Right lobe of liver (tissue), 6 donors: ENCODE results near the gene ERVH48-1. TPM values are rescaled to one million over a fixed set of nuclear protein-coding genes. Genes with fewer than 3 reads are reported as not detected.
"Not testable (repeated sequence)": the region's sequence is repeated elsewhere in the genome, so short reads cannot be mapped to it uniquely, and the experiment has no call there.

ENCODE experiments used
- ATAC-seq, 4 donors: fragments of 200-7000 bp; cut with Tn5 transposase; one replicate each; pipeline ENCODE4 v1.9.1; 2020; ENCODE audit warnings: mild to moderate bottlenecking in 4 of 4, moderate library complexity in 4 of 4
- DNase-seq, 3 donors: peaks; one replicate each; pipeline ENCODE4 v3.0.0-alpha.2; 2020
- H3K27ac ChIP-seq, 3 donors: fragments of 200-600 bp; one replicate each; pipeline ENCODE4 v1.8.0; 2022
- H3K27me3 ChIP-seq, 2 donors: fragments of 200-600 bp; one replicate each; pipeline ENCODE4 v1.8.0; 2022
- H3K36me3 ChIP-seq, 4 donors: fragments of 200-600 bp; sonication (generic) in 1 of 4; one replicate each; pipeline versions ENCODE4 v1.5.1 to v1.8.0; 2017 to 2022; ENCODE audit warnings: control low read depth in 1 of 4
- H3K4me1 ChIP-seq, 4 donors: fragments of 200-600 bp; sonication (generic) in 1 of 4; one replicate each; pipeline versions ENCODE4 v1.5.1 to v1.8.0; 2017 to 2022; ENCODE audit warnings: control low read depth in 1 of 4
- H3K4me3 ChIP-seq, 3 donors: fragments of 200-600 bp; one replicate each; pipeline ENCODE4 v1.8.0; 2022
- H3K9me3 ChIP-seq, 4 donors: fragments of 200-600 bp; sonication (generic) in 1 of 4; one replicate each; pipeline versions ENCODE4 v1.5.1 to v1.8.0; 2017 to 2022; ENCODE audit warnings: control low read depth in 1 of 4
- POLR2A ChIP-seq: fragments of 450-650 bp; IDR thresholded peaks from one replicate; pipeline ENCODE4 v1.6.1; 2017; ENCODE audit warnings: antibody characterized with exemption, mild to moderate bottlenecking
- WGBS: methylation state at CpG from one replicate; pipeline ENCODE4 v1.1.6; 2018; ENCODE audit warnings: low coverage, low lambda C conversion rate; ENCODE audit not compliant: insufficient coverage; ENCODE audit errors: missing lambda C conversion rate; 5-methylcytosine and 5-hydroxymethylcytosine counted together
- intact Hi-C, 2 donors: fragments of 100-400 bp; cut with DNase I; formaldehyde crosslinking; loops; one replicate each; pipeline versions ENCODE4 v1.11.2 to v1.14.1; 2022
- total RNA-seq, 6 experiments: library from RNA; depleted of rRNA in 2 of 6; stranded (reverse); fragments of >200 nt in 2 of 6; fragmentation: NEBNext Ultra II Directional in 3 of 6; extraction: Animal tissue kit (Norgen Biotek cat#: 25700) in 3 of 6; gene quantifications; one replicate each; pipeline versions ENCODE4 v1.1.0 to v1.2.4, GENCODE V29; 2016 to 2023
- TF ChIP-seq, protein P1 (sequence below), 4 donors: fragments of 200-600 bp in 3 of 4; fragments of 450-650 bp in 1 of 4; IDR thresholded peaks; one replicate each; pipeline versions ENCODE4 v1.5.1 to v1.8.0; 2016 to 2022; ENCODE audit warnings: antibody characterized with exemption in 4 of 4, mild to moderate bottlenecking in 2 of 4
- donor health status: DM: no; HTN: yes; CAD: no.
- donor health status: DM: no; HTN: no; CAD: no.
- donor health status: DM: no; HTN: no; CAD: no.
- donor health status: DM: no; HTN: yes; CAD: no.
- donor health status: DM: no; HTN: yes; CAD: no.

ERVH48-1 gene
- total RNA-seq, 6 experiments from 2014 or later = 0.09 to 0.10 TPM; not detected in 4

DNA sequence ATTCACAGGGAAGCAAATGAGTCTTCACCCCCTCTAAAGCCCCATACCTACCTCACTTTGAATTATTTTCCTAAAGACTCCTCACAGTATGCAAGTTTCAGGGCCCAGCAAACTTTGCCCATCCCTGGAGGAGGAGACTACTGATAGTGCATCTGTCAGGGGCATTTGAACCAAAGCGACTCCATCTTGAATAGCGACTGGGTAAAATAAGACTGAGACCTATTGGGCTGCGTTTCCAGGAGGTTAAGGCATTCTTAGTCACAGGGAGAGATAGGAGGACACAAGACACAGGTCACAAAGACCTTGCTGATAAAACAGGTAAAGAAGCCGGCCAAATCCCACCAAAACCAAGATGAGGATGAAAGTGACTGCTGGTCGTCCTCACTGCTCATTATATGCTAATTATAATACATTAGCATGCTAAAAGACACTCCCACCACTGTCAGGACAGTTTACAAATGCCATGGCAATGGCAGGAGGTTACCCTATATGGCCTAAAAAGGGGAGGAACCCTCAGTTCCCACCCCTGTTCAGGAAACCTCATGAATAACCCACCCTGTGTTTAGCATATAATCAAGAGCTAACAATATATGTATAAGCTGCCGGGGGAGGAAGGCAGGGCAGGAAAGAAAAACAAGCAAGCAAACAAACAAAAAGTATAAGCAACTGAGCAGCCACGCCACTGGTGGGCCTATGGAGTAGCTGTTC lies 45.7 kb upstream of the ERVH48-1 start:
- WGBS = 81% methylated on average over 7 of the region's 7 CpGs
- DNase-seq = no peak
- H3K36me3 ChIP-seq = no peaks in the 10 kb centered on the region
- intact Hi-C loops = no loop called here
- H3K27ac ChIP-seq = no peak overlapping the region
- peaks cover 0 to 10% (median 3%) of the 10 kb centered on the region in 4 donors for H3K4me1 ChIP-seq
- TF ChIP-seq POLR2A = no peak
- TF ChIP-seq, protein P1, sequence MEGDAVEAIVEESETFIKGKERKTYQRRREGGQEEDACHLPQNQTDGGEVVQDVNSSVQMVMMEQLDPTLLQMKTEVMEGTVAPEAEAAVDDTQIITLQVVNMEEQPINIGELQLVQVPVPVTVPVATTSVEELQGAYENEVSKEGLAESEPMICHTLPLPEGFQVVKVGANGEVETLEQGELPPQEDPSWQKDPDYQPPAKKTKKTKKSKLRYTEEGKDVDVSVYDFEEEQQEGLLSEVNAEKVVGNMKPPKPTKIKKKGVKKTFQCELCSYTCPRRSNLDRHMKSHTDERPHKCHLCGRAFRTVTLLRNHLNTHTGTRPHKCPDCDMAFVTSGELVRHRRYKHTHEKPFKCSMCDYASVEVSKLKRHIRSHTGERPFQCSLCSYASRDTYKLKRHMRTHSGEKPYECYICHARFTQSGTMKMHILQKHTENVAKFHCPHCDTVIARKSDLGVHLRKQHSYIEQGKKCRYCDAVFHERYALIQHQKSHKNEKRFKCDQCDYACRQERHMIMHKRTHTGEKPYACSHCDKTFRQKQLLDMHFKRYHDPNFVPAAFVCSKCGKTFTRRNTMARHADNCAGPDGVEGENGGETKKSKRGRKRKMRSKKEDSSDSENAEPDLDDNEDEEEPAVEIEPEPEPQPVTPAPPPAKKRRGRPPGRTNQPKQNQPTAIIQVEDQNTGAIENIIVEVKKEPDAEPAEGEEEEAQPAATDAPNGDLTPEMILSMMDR (IDR thresholded peaks at IDR 0.05) = no peak
- H3K9me3 ChIP-seq = no peaks in the 10 kb centered on the region
- H3K4me3 ChIP-seq = no peak overlapping the region
- no peak for ATAC-seq
- no peaks in the 10 kb centered on the region for H3K27me3 ChIP-seq

- intact Hi-C loops = no loop called here
- H3K9me3 ChIP-seq = no peaks in the 10 kb centered on the region
Observed at GRCh38 chr21:42969193-42969600, 43.8 kb upstream of the ERVH48-1 start.

GRCh38 chr21:42967616-42968015 lies 42.2 kb upstream of the ERVH48-1 start:
- intact Hi-C loops, H3K9me3 ChIP-seq, H3K27ac ChIP-seq, H3K27me3 ChIP-seq, H3K4me1 ChIP-seq, DNase-seq, H3K4me3 ChIP-seq, H3K36me3 ChIP-seq, ATAC-seq: not testable (repeated sequence)
- 79% methylated on average over 2 of the region's 9 CpGs for WGBS

More at GRCh38 chr21:42969193-42969600, 43.8 kb upstream of the ERVH48-1 start:
- H3K4me1 ChIP-seq = peaks cover 0 to 6% (median 0%) of the 10 kb centered on the region in 4 donors
- no peak overlapping the region for H3K27ac ChIP-seq
- DNase-seq (no peak), ATAC-seq (no peak)
- no peaks in the 10 kb centered on the region for H3K27me3 ChIP-seq
- TF ChIP-seq, protein P1 (IDR thresholded peaks at IDR 0.05) = no peak
- TF ChIP-seq POLR2A = no peak
- H3K4me3 ChIP-seq = no peak overlapping the region
- 46% methylated on average over 6 of the region's 6 CpGs for WGBS
- H3K36me3 ChIP-seq = no peaks in the 10 kb centered on the region

DNA sequence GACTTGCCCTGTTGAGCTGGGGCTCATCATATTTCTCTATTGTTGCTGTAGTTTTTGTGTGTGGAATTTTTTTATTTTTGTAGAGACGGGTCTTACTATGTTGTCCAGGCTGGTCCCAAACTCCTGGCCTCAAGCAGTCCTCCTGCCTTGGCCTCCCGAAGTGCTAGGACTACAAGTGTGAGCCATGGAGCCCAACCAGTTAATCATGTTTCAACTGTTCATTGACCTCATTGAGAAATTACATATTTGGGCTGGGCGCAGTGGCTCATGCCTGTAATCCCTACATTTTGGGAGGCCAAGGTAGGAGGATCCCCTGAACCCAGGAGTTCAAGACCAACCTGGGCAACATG lies 39.8 kb upstream of the ERVH48-1 start:
- WGBS = 79% methylated on average over 3 of the region's 3 CpGs
- Histone ChIP-seq H3K27me3 (no peaks in the 10 kb centered on the region), H3K27ac (no peak overlapping the region), H3K36me3 (no peaks in the 10 kb centered on the region), H3K4me1 (no peaks in the 10 kb centered on the region), H3K9me3 (no peaks in the 10 kb centered on the region), H3K4me3 (no peak overlapping the region)
- DNase-seq = peak in 1 of 3 donors; percentile 7
- ATAC-seq = no peak
- intact Hi-C loops = no loop called here
- TF ChIP-seq POLR2A = no peak
- TF ChIP-seq, protein P1 (IDR thresholded peaks at IDR 0.05) = no peak

DNA sequence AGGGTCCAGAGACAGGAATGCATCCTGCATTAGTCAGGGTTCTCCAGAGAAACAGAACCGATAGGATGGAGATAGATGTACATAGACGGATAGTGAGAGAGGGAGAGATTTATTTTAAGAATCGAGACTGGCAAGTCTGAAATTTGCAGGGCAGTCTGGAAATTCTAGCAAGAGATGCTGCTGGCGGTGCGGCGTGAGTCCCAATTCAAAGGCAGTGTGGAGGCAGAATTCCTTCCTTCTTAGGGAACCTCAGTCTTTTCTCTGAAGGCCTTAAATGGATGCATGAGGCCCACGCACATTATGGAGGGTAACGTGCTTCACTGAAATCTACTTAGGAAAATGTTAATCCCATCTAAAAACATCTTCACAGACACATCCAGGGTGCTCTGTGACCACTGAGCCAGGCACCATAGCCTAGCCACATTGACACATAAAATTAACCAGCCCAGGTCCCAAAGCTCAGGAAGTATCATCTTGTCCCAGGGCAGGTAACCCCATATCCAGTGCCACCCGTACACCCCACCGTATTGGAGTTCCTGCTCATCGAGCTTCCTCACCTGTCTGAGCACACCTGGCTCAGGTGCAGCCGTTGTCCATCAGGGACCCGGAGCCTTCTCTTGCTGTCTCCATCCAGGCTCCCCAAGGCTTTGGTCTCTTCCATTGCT lies 39.2 kb upstream of the ERVH48-1 start:
- Histone ChIP-seq H3K4me1 (no peaks in the 10 kb centered on the region), H3K4me3 (no peak overlapping the region), H3K27me3 (no peaks in the 10 kb centered on the region), H3K27ac (no peak overlapping the region), H3K36me3 (no peaks in the 10 kb centered on the region), H3K9me3 (no peaks in the 10 kb centered on the region)
- intact Hi-C loops = no loop called here
- TF ChIP-seq POLR2A = no peak
- TF ChIP-seq, protein P1 (IDR thresholded peaks at IDR 0.05) = no peak
- peak in 1 of 3 donors; percentile 24 for DNase-seq
- peak in 1 of 4 donors; percentile 31 for ATAC-seq
- WGBS = 88% methylated on average over 7 of the region's 13 CpGs
